ENCODE data around the gene C10orf88. TPM values are rescaled to one million over a fixed set of nuclear protein-coding genes. Genes with fewer than 3 reads are reported as not detected.
"Not testable (repeated sequence)": the region's sequence is repeated elsewhere in the genome, so short reads cannot be mapped to it uniquely, and the experiment has no call there.

The C10orf88 gene
- total RNA-seq, 1 donor from 2014 or later: 6.6 TPM

DNA sequence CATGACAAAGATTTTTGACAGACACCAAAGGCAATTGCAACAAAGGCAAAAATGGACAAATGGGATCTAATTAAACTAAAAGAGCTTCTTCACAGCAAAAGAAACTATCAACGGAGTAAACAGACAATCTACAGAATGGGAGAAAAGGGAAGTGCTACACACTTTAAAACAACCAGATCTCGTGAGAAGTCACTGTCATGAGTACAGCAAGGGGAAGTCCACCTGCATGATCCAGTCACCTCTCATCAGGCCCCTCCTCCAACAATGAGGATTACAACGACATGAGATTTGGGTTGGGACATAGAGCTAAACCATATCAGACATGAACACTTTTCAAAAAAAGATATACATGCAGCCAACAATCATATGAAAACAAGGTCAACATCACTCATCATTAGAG is 14.7 kb upstream of the C10orf88 start:
- intact Hi-C loops (cut with DNase I): no loop called here
- no peak for DNase-seq (ENCODE audit: low spot score)

DNA sequence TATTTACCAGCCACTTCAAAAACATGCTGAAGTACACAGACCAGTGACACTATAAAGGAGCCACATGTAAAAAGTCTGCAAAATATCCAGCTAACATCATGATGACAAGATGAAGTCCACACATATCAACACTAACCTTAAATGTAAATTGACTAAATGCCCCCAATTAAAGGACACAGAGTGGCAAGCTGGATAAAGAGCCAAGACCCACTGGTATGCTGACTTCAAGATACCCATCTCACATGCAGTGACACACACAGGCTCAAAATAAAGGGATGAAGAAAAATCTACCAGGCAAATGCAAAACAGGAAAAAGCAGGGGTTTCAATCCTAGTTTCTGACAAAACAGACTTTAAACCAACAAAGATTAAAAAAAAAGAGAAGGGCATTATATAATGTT is 12.9 kb upstream of the C10orf88 start:
- intact Hi-C loops (cut with DNase I): no loop called here
- no peak for DNase-seq (ENCODE audit: low spot score)

DNA sequence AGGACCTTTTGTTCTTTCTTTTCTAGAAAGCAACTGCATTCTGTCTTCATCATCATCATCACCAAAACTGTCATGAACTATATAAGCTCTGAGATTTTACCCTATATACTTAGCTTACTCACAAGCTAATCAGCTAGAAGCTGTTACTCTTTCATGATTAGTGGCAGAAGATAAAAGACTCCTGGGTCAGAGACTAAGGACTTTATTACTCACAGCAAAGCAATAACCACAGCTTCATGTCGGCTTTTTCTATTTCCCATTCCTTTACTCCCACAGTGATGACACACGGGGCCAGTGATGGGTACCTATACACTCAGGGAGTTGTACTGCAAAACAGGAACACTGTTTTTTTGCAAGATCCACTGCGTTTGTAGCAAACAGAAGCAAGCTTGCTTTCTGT is 8.4 kb upstream of the C10orf88 start:
- intact Hi-C loops (cut with DNase I): no loop called here
- no peak for DNase-seq (ENCODE audit: low spot score)

DNA sequence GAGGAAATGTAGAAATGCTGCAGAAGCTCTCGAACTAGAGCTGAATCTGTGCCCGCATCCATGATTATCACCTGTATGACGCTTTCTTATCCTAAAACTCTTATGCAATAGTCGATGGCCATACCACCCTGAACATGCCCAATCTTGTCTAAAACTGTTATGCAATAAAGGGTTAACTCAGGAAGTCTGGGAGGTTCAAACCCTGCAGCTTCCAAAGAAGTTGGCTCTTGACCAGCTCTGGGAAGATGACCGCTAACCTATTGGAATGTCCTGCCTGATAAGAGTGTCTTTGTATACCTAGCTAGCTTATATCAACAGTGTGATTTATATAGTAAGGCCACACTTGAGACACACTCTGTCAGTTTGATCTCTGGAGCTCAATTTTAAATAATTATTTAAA is 3.4 kb upstream of the C10orf88 start:
- no peak for DNase-seq (ENCODE audit: low spot score)
- intact Hi-C loops (cut with DNase I): no loop called here

GRCh38 chr10:122955892-122956291 is 1.9 kb upstream of the C10orf88 start:
- intact Hi-C loops (cut with DNase I): no loop called here
- DNase-seq (ENCODE audit: low spot score): no peak

DNA sequence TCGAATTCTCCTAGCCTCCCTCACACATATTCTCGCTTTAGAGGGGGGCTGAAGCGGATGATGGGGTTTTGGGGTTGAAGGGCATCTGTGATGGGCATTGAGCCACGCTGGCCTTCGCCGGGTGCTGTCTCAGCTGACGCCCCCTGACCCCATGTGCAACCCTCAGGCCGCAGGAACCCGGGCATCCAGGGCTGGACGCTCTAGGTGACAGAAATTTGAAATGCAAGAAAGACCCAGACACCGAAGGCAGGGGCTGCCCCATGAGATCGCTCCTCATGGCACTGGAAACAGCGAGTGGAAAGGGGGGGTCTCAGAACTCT is 664 bp upstream of the C10orf88 start:
- intact Hi-C loops (cut with DNase I): loop anchor here (1.0 kb wide), 1 partner anchor 54 kb away; the partner anchor contains the start of gene IKZF5

DNA sequence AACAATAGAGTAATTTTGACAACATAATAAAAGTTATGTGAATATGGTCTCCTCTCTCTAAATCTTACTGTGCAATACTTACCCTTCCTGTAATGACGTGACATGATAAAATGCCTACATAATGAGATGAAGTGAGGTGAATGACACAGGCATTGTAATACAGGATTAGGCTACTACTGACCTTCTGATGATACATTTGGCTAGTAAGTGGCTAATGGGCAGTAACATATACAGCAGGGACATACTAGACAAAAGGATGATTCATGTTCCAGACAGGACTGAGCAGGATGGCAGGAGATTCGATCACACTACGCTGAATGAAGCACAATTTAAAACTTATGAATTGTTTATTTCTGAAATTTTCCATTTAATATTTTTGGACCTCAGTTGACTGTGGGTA is 4.7 kb downstream of the C10orf88 start:
- DNase-seq (ENCODE audit: low spot score): no peak
- intact Hi-C loops (cut with DNase I): no loop called here

More for the DNA sequence above, 664 bp upstream of the C10orf88 start:
- DNase-seq (ENCODE audit: low spot score): no peak

GRCh38 chr10:122939856-122940543 is 14.0 kb downstream of the C10orf88 start:
- DNase-seq (ENCODE audit: low spot score): no peak
- intact Hi-C loops (cut with DNase I): no loop called here

GRCh38 chr10:122939133-122939855 is 14.7 kb downstream of the C10orf88 start:
- no peak for DNase-seq (ENCODE audit: low spot score)
- intact Hi-C loops (cut with DNase I): no loop called here

GRCh38 chr10:122931088-122931906 is 22.7 kb downstream of the C10orf88 start:
- no peak for DNase-seq (ENCODE audit: low spot score)
- intact Hi-C loops (cut with DNase I): no loop called here

DNA sequence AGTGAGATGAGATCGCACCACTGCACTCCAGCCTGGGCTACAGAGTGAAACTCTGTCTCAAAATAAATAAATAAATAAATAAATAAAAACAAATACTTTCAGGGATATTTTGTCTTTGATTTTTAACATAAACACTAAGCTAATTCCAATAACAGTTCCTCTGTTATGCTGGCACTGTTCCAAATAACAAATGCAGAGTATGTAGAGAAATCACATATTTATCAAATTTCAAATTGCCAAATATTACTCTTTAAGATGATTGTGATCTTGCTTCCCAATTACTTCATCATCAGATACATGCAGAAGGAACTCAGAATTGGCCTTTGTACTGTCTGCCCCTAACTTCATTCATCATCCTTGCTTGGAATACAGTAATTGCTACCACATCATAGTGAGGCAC is 23.9 kb downstream of the C10orf88 start:
- intact Hi-C loops (cut with DNase I): no loop called here

GRCh38 chr10:122915700-122916099 is 38.3 kb downstream of the C10orf88 start:
- DNase-seq (ENCODE audit: low spot score): no peak
- intact Hi-C loops (cut with DNase I): no loop called here

More for the DNA sequence above, 23.9 kb downstream of the C10orf88 start:
- no peak for DNase-seq (ENCODE audit: low spot score)

- DNase-seq (ENCODE audit: low spot score): no peak
- intact Hi-C loops (cut with DNase I): no loop called here
Measured at GRCh38 chr10:122911889-122912484, 42.0 kb downstream of the C10orf88 start.

DNA sequence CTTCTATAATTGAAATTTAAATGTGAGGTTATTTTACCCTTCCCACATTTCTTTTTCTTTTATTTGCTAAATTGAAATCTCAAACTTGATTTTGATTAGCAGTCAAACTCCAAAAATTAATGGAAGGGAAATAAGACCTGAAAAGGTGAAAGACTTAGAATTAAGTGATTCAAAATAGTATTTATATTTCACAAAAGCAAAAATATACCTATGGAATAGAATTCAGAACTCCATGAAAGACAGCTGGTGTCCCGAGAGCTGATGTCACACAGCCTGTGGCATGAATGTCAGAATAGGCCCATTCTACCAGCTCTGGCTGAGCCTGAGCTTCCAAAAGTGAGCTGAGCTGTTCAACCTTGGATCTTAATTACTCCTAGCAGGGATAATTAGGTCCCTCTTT is 43.7 kb downstream of the C10orf88 start, which contains the start of gene FAM24A:
TSS of gene FAM24A (plus strand) at position 301 of the 400 bp plus-strand sequence. CDS start 1,025 bp downstream, outside the sequence.
- intact Hi-C loops (cut with DNase I): no loop called here
- no peak for DNase-seq (ENCODE audit: low spot score)

GRCh38 chr10:122903861-122904260 is 50.2 kb downstream of the C10orf88 start:
- intact Hi-C loops (cut with DNase I); DNase-seq (ENCODE audit: low spot score): not testable (repeated sequence)

GRCh38 chr10:122894261-122894944 is 59.6 kb downstream of the C10orf88 start:
- intact Hi-C loops (cut with DNase I): no loop called here
- no peak for DNase-seq (ENCODE audit: low spot score)

DNA sequence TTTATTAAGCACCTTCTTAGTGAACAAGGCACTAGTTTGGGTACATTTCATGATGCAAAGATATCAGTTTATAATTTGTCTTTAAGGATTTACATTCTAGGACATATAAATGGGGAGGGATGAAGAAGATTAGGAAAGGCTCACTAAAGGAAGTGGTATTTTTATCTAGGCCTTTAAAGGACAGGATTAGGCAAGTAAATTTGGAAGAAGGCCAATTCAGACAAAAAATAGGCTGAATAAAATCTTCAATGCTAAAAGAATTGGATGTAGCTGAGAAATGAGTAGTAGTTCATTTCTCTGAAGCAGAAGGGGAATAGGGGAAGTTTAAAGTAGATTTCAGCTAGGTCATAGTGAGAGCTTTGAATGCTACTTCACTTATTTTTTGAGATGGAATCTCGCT is 69.9 kb downstream of the C10orf88 start:
- DNase-seq (ENCODE audit: low spot score): no peak
- intact Hi-C loops (cut with DNase I): no loop called here

GRCh38 chr10:122882766-122883165 is 71.3 kb downstream of the C10orf88 start:
- no peak for DNase-seq (ENCODE audit: low spot score)
- intact Hi-C loops (cut with DNase I): no loop called here
